Myocyte (in vitro differentiated cells): ENCODE data around the gene NMBR. TPM values are rescaled to one million over a fixed set of nuclear protein-coding genes. Genes with fewer than 3 reads are reported as not detected.
A peak's percentile ranks its signal among the peaks of the same experiment; 100 is the strongest.
"Not testable (repeated sequence)": the region's sequence is repeated elsewhere in the genome, so short reads cannot be mapped to it uniquely, and the experiment has no call there.

Experiments used
- DNase-seq: peaks from one replicate; pipeline ENCODE4 v3.0.0-alpha.2; 2012; ENCODE audit warnings: low read depth
- polyA plus RNA-seq: library from polyadenylated mRNA; unstranded; fragments of >200 nt; gene quantifications from one replicate; pipeline ENCODE4 v1.2.1, GENCODE V29; 2012; ENCODE audit warnings: missing spikeins
- total RNA-seq: library from RNA; depleted of rRNA; stranded (reverse); fragments of >200 nt; gene quantifications from 2 replicates; pipeline ENCODE4 v1.2.3, GENCODE V29; 2014

NMBR gene
- total RNA-seq, result not detected in 2 replicates
- 0.05 TPM for polyA plus RNA-seq

DNA sequence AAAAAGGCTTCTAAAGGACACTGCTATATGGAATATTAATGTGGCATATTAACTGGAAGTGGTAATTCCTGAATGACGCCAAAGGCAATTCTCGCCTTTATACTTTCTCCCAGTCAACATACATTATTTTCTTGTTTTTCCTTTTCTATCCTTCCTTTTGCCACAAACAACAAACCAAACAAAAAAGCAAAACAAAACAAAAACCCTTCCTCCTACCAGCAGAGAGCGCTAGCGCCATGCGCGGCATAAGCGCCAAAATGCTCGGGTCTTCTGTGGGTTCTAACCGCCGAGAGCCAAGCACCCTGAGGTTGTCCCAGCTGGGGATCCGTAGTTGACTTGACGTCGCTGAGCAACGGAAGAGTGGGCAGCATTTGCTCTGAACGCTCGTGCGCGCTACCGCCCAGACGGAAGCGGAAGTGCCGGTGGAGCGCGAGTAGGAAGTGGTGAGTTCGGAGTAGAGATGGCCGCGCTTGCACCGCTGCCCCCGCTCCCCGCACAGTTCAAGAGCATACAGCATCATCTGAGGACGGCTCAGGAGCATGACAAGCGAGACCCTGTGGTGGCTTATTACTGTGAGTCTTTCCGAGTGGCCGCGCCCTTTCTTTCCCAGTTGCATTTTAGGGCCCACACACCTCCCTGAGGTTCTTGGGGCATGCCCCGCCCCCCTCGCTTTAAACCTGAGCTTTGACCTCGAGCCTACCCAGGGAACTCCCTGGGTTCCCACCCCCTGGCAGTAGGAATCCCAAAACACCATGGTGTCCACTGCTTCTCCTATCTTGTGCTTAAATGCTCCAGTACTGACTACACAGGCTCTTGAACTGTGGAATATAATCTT is at the start of gene NMBR, which contains the start of gene VTA1:
Gene NMBR, minus strand, starts transcription at position 295 of the 835 bp plus-strand sequence. CDS start 58,464 bp downstream, outside the sequence.
Gene VTA1, plus strand, starts transcription at position 436 of the 835 bp plus-strand sequence. Its CDS starts 25 bp downstream, at position 461.
- peak; percentile 100 for DNase-seq

GRCh38 chr6:142195862-142196541 is 49.1 kb upstream of the NMBR start:
- DNase-seq, result no peak

GRCh38 chr6:142193621-142194020 is 46.7 kb upstream of the NMBR start:
- no peak for DNase-seq

- DNase-seq, result no peak
Observed at GRCh38 chr6:142192343-142192742, 45.4 kb upstream of the NMBR start.

- DNase-seq, result no peak
Observed at GRCh38 chr6:142189057-142189456, 42.1 kb upstream of the NMBR start.

DNA sequence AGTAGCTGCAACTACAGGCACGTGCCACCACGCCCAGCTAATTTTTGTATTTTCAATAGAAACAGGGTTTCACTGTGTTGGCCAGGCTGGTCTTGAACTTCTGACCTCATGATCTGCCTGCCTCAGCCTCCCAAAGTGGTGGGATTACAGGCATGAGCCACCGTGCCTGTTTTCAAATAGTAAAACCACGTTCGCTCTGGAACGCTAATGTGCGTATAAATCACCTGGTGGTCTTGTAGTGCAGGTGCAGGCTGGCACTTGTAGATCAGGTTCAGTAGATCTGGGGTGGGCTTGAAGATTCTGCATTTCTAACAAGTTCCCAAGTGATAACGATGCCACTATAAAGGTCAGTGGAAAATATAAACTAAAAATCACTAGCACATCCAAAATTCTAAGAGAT is 41.4 kb upstream of the NMBR start:
- not testable (repeated sequence) for DNase-seq

- DNase-seq, result peak; percentile 53
Observed at GRCh38 chr6:142187209-142187608, 40.3 kb upstream of the NMBR start.

GRCh38 chr6:142185641-142186040 is 38.7 kb upstream of the NMBR start:
- no peak for DNase-seq

DNA sequence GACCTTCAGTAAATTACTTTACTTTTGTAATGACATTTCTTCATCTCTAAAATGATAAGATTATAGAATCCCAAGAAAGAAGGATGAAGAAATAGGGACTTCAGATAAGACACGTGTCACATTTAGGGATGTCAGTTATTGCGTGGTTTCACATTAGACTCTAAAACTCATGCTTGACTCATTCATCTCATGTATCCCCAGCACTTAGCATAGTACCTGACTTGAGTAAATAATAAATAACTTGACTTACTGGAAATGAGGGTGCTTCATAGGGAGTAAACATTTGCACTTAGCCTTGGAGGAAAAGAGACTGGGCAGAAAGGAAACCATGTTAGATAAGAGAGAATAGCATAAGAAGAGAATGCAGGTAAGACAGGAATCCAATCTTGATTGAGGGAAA is 37.4 kb upstream of the NMBR start:
- no peak for DNase-seq

- DNase-seq, result no peak
Observed at GRCh38 chr6:142183351-142183750, 36.4 kb upstream of the NMBR start.

DNA sequence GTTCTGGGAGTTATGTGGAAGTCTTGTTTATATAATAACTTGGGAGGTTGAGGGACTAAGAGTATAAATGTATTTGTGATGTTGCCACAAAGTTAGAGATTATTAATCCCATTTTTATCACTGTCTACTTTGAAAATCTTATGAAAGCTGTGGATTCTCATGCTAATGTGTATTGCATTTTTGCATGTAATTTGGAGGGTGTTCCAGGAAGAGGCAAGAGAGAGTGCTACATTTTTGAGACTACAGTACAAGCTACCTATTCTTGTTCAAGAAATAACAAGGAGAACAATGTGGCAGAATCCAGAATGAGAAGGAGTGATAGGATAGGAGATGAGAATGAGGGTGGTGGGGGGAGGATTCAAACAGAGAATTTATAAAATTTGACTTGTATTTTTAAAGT is 35.1 kb upstream of the NMBR start:
- DNase-seq, result no peak

DNA sequence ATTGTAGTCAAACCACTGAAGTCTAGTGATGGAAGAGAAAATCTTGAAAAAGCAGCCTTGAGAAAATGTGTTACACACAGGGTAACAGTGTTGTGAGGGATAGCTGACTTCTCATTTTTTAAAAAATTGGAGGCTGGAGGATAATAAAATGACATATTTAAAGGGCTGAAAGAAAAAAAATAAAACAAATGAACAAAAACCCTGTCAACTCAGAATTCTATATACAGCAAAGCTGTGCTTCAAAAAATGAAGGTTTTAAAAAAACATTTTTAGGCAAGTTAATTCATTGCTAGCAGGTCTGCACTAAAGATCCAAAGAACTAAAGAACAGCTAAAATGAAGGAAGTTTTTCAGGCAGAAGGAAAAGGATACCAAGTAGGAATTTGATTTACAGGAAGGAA is 31.2 kb upstream of the NMBR start:
- no peak for DNase-seq

GRCh38 chr6:142174703-142175102 is 27.8 kb upstream of the NMBR start:
- no peak for DNase-seq

- no peak for DNase-seq
Observed at GRCh38 chr6:142173980-142174379, 27.1 kb upstream of the NMBR start.

DNA sequence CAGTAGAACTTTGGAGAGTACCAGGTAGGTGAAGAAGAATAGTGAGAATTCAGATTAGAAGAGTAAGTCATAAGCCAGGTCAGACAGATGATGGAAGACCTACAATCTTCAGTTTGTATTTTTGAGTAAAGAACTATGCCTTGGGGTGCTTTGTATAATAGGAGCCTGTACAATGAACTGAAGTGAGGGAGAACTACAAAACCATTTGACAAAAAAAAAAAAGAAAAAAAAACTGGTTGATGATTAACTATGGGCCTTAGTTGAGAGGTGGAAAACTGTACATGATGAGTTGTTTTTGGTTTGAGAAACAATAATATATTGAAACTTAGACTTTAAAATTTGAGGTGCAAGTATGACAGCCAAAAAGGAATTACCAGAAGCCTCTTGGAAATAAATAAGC is 25.8 kb upstream of the NMBR start:
- no peak for DNase-seq

- no peak for DNase-seq
Observed at GRCh38 chr6:142171351-142171750, 24.4 kb upstream of the NMBR start.

GRCh38 chr6:142167486-142167885 is 20.6 kb upstream of the NMBR start:
- DNase-seq, result no peak

GRCh38 chr6:142167071-142167470 is 20.1 kb upstream of the NMBR start:
- no peak for DNase-seq

- no peak for DNase-seq
Observed at GRCh38 chr6:142165227-142165626, 18.3 kb upstream of the NMBR start.

GRCh38 chr6:142162780-142163179 is 15.9 kb upstream of the NMBR start:
- DNase-seq, result no peak

DNA sequence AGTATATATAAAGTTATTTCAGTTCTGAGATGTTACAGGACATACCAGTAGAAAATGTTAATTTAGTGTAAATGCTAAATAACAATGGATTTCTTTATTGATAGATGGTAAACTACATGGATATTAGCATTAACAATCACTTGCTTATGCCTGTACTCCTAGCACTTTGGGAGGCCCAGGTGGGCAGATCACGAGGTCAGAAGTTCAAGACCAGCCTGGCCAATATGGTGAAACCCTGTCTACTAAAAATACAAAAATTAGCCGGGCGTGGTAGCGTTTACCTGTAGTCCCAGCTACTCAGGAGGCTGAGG is 9.8 kb upstream of the NMBR start:
- not testable (repeated sequence) for DNase-seq

GRCh38 chr6:142155895-142156757 is 9.2 kb upstream of the NMBR start:
- DNase-seq, result peak; percentile 14
